ENCODE data around the gene NPAS3.

DNA sequence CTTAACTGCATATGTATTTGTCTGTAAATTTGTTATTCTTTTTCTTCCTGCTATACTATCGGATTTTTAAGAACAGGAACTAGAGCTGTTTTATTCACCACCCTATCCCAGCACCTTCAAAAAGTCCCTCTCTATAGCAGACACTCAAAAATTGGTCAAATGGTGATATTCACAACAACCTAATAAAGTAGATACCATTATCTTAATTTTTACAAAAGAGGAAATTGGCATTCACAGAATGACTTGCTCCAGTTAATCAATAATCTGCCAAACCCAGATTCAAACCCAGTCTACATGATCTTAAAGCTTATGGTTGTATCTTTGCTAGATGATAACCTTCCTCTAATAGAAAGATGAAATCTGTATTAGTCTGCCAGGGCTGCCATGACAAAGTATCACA lies 585.6 kb downstream of the NPAS3 start:
- TF ChIP-seq FOXA1 (IDR thresholded peaks at IDR 0.05): no peak
- TF ChIP-seq, protein P1, sequence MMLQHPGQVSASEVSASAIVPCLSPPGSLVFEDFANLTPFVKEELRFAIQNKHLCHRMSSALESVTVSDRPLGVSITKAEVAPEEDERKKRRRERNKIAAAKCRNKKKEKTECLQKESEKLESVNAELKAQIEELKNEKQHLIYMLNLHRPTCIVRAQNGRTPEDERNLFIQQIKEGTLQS (IDR thresholded peaks at IDR 0.05): no peak
- TF ChIP-seq, protein P2, sequence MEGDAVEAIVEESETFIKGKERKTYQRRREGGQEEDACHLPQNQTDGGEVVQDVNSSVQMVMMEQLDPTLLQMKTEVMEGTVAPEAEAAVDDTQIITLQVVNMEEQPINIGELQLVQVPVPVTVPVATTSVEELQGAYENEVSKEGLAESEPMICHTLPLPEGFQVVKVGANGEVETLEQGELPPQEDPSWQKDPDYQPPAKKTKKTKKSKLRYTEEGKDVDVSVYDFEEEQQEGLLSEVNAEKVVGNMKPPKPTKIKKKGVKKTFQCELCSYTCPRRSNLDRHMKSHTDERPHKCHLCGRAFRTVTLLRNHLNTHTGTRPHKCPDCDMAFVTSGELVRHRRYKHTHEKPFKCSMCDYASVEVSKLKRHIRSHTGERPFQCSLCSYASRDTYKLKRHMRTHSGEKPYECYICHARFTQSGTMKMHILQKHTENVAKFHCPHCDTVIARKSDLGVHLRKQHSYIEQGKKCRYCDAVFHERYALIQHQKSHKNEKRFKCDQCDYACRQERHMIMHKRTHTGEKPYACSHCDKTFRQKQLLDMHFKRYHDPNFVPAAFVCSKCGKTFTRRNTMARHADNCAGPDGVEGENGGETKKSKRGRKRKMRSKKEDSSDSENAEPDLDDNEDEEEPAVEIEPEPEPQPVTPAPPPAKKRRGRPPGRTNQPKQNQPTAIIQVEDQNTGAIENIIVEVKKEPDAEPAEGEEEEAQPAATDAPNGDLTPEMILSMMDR (IDR thresholded peaks at IDR 0.05; ENCODE audit: low read depth, low read length, missing input control): no peak
- TF ChIP-seq FOXA2 (IDR thresholded peaks at IDR 0.05): no peak
- TF ChIP-seq REST (IDR thresholded peaks at IDR 0.05): no peak
- TF ChIP-seq MAX (IDR thresholded peaks at IDR 0.05): no peak
- no peak for TF ChIP-seq YY1 (IDR thresholded peaks at IDR 0.05)
- TF ChIP-seq TAF1 (conservative IDR thresholded peaks at IDR 0.05): no peak
- TF ChIP-seq EGR1 (IDR thresholded peaks at IDR 0.05; ENCODE audit: low read depth in 2 of 2): no peak
- no peak for TF ChIP-seq GABPA (IDR thresholded peaks at IDR 0.05 in 1 of 2, conservative IDR thresholded peaks at IDR 0.05 in 1 of 2)
- no peak for TF ChIP-seq HNF4A (conservative IDR thresholded peaks at IDR 0.05)
- no peak for TF ChIP-seq SP1 (IDR thresholded peaks at IDR 0.05)
- no peak for TF ChIP-seq ZBTB33 (IDR thresholded peaks at IDR 0.05)
- no peak for TF ChIP-seq JUND (IDR thresholded peaks at IDR 0.05)

Data from liver (tissue), 3 donors.